Caco-2 (cell line): Measurements from ENCODE around the gene AIPL1. TPM values are rescaled to one million over a fixed set of nuclear protein-coding genes. Genes with fewer than 3 reads are reported as not detected.

ENCODE experiments used
- BruUV-seq: library from RNA; stranded (reverse); fragments of 400-500 nt; replicated peaks from 2 replicates; lab custom pipeline; 2021; lab: Mats Ljungman, UMichigan
- CTCF ChIA-PET: fragments of 300-600 bp; sonication (Branson Sonifier 250); formaldehyde crosslinking; loops from one replicate; lab custom pipeline; 2022; ENCODE audit warnings: antibody characterized with exemption; lab: Charles Lee
- POLR2A ChIA-PET: fragments of 300-600 bp; sonication (Branson Sonifier 250); formaldehyde crosslinking; loops from one replicate; lab custom pipeline; 2022; ENCODE audit warnings: antibody characterized with exemption; lab: Charles Lee
- DNase-seq, 2 experiments: peaks; one replicate each; pipeline versions ENCODE4 v3.0.0 to v3.0.0-alpha.2; 2020 to 2022
- H3K27me3 ChIP-seq: replicated peaks from 2 replicates; pipeline ENCODE4 v1.6.0; 2011; ENCODE audit warnings: low read length; ENCODE audit not compliant: control insufficient read depth, insufficient read depth
- H3K36me3 ChIP-seq: 2 replicates; pipeline ENCODE4 v1.5.1; 2011; ENCODE audit warnings: low read length; ENCODE audit not compliant: control insufficient read depth, insufficient read depth
- H3K4me1 ChIP-seq: fragments of 250-450 bp; sonication (Bioruptor Pico); 2 replicates; pipeline ENCODE4 v1.5.1; 2020; ENCODE audit warnings: mild to moderate bottlenecking
- H3K4me3 ChIP-seq: 2 replicates; pipeline ENCODE4 v1.5.1; 2011; ENCODE audit warnings: low read depth, mild to moderate bottlenecking, control low read depth, low read length
- H3K9me3 ChIP-seq: fragments of 250-450 bp; sonication (Bioruptor Pico); 2 replicates; pipeline ENCODE4 v1.5.1; 2020; ENCODE audit warnings: mild to moderate bottlenecking, moderate library complexity
- H3K27ac Mint-ChIP-seq: one replicate; pipeline ENCODE4 v1.8.0; 2022; ENCODE audit warnings: mixed read lengths; ENCODE audit not compliant: unreplicated experiment
- H3K27me3 Mint-ChIP-seq: one replicate; pipeline ENCODE4 v1.8.0; 2022; ENCODE audit warnings: mixed read lengths; ENCODE audit not compliant: insufficient read depth, unreplicated experiment
- H3K36me3 Mint-ChIP-seq: one replicate; pipeline ENCODE4 v1.8.0; 2022; ENCODE audit warnings: mild to moderate bottlenecking, mixed read lengths; ENCODE audit not compliant: insufficient read depth, unreplicated experiment
- H3K4me1 Mint-ChIP-seq: one replicate; pipeline ENCODE4 v1.8.0; 2022; ENCODE audit warnings: low read depth, mixed read lengths; ENCODE audit not compliant: unreplicated experiment
- H3K4me3 Mint-ChIP-seq: one replicate; pipeline ENCODE4 v1.8.0; 2022; ENCODE audit warnings: mild to moderate bottlenecking, moderate library complexity, mixed read lengths; ENCODE audit not compliant: unreplicated experiment
- H3K9me3 Mint-ChIP-seq: one replicate; pipeline ENCODE4 v1.8.0; 2022; ENCODE audit warnings: mixed read lengths; ENCODE audit not compliant: unreplicated experiment
- intact Hi-C: fragments of 100-400 bp; cut with micrococcal nuclease; formaldehyde crosslinking; loops from one replicate; pipeline ENCODE4 v1.10.0; 2022; ENCODE audit not compliant: unreplicated experiment
- total RNA-seq: library from RNA; stranded (reverse); gene quantifications from 2 replicates; pipeline ENCODE4 v1.2.3, GENCODE V29; 2022
- TF ChIP-seq, protein P1 (sequence below), 2 experiments: fragments of 200-600 bp in 1 of 2; IDR thresholded peaks; 1 replicate in 1 of 2; 2 replicates in 1 of 2; pipeline versions ENCODE4 v1.5.1 to v1.8.0; 2011 to 2022; ENCODE audit warnings: antibody characterized with exemption in 1 of 2, control low read depth in 1 of 2, inconsistent platforms in 1 of 2, low read depth in 1 of 2, low read length in 1 of 2, mild to moderate bottlenecking in 1 of 2, moderate library complexity in 1 of 2; ENCODE audit not compliant: insufficient read depth in 1 of 2, severe bottlenecking in 1 of 2, unreplicated experiment in 1 of 2

The AIPL1 gene
- total RNA-seq, 1 experiment from 2014 or later: not detected

- POLR2A ChIA-PET: no interaction called here
- Histone ChIP-seq H3K27me3 (no peaks in the 10 kb centered on the region), H3K36me3 (no peaks in the 10 kb centered on the region), H3K4me1 (no peaks in the 10 kb centered on the region), H3K4me3 (no peak overlapping the region), H3K9me3 (no peaks in the 10 kb centered on the region)
- Mint-ChIP-seq H3K4me3 (no peak overlapping the region), H3K27me3 (no peaks in the 10 kb centered on the region), H3K9me3 (no peaks in the 10 kb centered on the region), H3K4me1 (no peaks in the 10 kb centered on the region), H3K36me3 (no peaks in the 10 kb centered on the region), H3K27ac (no peak overlapping the region)
- CTCF ChIA-PET: interaction anchor here (1.0 kb wide), 1 partner anchor 25 kb away, joined by 3 read pairs; no protein-coding TSS in a partner anchor
- TF ChIP-seq, protein P1, sequence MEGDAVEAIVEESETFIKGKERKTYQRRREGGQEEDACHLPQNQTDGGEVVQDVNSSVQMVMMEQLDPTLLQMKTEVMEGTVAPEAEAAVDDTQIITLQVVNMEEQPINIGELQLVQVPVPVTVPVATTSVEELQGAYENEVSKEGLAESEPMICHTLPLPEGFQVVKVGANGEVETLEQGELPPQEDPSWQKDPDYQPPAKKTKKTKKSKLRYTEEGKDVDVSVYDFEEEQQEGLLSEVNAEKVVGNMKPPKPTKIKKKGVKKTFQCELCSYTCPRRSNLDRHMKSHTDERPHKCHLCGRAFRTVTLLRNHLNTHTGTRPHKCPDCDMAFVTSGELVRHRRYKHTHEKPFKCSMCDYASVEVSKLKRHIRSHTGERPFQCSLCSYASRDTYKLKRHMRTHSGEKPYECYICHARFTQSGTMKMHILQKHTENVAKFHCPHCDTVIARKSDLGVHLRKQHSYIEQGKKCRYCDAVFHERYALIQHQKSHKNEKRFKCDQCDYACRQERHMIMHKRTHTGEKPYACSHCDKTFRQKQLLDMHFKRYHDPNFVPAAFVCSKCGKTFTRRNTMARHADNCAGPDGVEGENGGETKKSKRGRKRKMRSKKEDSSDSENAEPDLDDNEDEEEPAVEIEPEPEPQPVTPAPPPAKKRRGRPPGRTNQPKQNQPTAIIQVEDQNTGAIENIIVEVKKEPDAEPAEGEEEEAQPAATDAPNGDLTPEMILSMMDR (IDR thresholded peaks at IDR 0.05; ENCODE audit: insufficient read depth in 1 of 2, low read depth in 1 of 2, low read length in 1 of 2, severe bottlenecking in 1 of 2, unreplicated experiment in 1 of 2): no peak
- no TSS peak for BruUV-seq
- intact Hi-C loops: no loop called here
- peak; percentile 39 to 66 for DNase-seq
Measured at GRCh38 chr17:6392609-6393350, 42.1 kb downstream of the AIPL1 start.

- Histone ChIP-seq H3K27me3 (no peaks in the 10 kb centered on the region), H3K4me1 (no peaks in the 10 kb centered on the region), H3K36me3 (no peaks in the 10 kb centered on the region), H3K9me3 (no peaks in the 10 kb centered on the region), H3K4me3 (no peak overlapping the region)
- no peak overlapping the region for H3K4me3 Mint-ChIP-seq
- intact Hi-C loops: no loop called here
- CTCF ChIA-PET: no interaction called here
- no peak for DNase-seq
- POLR2A ChIA-PET: no interaction called here
- H3K36me3 Mint-ChIP-seq: no peaks in the 10 kb centered on the region
- H3K27me3 Mint-ChIP-seq: no peaks in the 10 kb centered on the region
- BruUV-seq: no TSS peak
- H3K9me3 Mint-ChIP-seq: no peaks in the 10 kb centered on the region
- TF ChIP-seq, protein P1 (IDR thresholded peaks at IDR 0.05; ENCODE audit: insufficient read depth in 1 of 2, low read depth in 1 of 2, low read length in 1 of 2, severe bottlenecking in 1 of 2, unreplicated experiment in 1 of 2): no peak
- no peak overlapping the region for H3K27ac Mint-ChIP-seq
- no peaks in the 10 kb centered on the region for H3K4me1 Mint-ChIP-seq
Measured at GRCh38 chr17:6388416-6388815, 46.5 kb downstream of the AIPL1 start.

DNA sequence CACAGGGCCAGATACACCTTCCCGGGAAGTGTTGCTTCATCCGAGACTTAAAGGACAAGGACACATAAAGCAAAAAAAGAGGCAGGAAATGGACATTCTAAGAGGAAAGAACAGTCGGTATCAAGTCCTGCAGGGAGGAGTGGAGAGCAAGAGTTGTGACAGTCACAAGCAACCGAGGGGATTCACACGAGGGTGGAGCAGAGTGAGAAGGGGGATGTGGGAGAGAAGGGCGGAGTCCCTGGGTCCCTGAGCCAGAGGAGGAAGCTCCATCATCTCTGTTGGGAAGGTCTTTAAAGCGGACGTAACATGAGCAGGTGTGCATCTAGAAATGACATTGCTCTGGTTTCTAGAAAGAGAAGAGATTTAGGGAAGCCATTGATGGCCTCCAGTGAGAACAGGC is 47.1 kb downstream of the AIPL1 start:
- CTCF ChIA-PET: no interaction called here
- H3K4me1 ChIP-seq: no peaks in the 10 kb centered on the region
- no peak for DNase-seq
- intact Hi-C loops: no loop called here
- Mint-ChIP-seq H3K9me3 (no peaks in the 10 kb centered on the region), H3K27ac (no peak overlapping the region), H3K4me1 (no peaks in the 10 kb centered on the region), H3K36me3 (no peaks in the 10 kb centered on the region), H3K4me3 (no peak overlapping the region), H3K27me3 (no peaks in the 10 kb centered on the region)
- POLR2A ChIA-PET: no interaction called here
- H3K9me3 ChIP-seq: no peaks in the 10 kb centered on the region
- TF ChIP-seq, protein P1 (IDR thresholded peaks at IDR 0.05; ENCODE audit: insufficient read depth in 1 of 2, low read depth in 1 of 2, low read length in 1 of 2, severe bottlenecking in 1 of 2, unreplicated experiment in 1 of 2): no peak
- no TSS peak for BruUV-seq
- no peaks in the 10 kb centered on the region for H3K27me3 ChIP-seq
- H3K4me3 ChIP-seq: no peak overlapping the region
- no peaks in the 10 kb centered on the region for H3K36me3 ChIP-seq
